NCI-H345 (cell line): Measurements from ENCODE around the gene ATXN1.

ENCODE experiments used
- DNase-seq: peaks from one replicate; lab custom pipeline; 2025; lab: John Stamatoyannopoulos, UW

ATXN1 gene

DNA sequence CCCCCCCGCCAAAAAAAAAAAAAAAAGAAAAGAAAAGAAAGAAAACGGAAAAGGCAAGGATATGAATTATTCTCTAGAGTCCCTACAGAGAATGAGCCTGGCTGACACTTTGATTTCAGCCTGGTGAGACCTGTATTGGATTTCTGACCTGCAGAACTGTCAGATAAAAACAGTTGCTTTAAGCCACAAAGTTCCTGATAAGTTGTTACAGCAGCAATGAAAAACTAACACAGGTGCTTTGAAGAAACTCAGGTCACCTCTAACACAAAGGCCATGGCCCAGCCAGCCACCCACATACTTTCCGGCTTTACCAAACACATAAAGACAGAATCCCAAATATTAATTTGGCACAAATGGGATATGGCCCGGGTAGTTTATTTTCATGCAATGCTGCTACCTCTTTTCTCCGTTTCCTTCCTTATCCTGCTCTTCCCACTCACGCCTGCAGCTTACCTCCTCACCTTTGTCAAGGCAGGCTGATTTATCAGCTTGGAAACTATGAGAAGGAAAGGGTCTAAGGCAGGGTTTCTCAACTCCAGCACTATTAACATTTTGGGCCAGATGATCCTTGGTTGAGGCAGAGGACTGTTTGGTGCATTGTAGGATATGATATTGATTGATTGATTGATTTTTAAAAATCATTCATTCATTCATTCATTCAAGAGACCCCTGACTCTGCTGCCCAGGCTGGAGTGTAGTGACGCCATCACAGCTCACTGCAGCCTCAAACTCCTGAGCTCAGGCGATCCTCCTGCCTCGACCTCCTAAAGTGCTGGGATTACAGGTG, 88.1 kb downstream of the ATXN1 start:
- no peak for DNase-seq

DNA sequence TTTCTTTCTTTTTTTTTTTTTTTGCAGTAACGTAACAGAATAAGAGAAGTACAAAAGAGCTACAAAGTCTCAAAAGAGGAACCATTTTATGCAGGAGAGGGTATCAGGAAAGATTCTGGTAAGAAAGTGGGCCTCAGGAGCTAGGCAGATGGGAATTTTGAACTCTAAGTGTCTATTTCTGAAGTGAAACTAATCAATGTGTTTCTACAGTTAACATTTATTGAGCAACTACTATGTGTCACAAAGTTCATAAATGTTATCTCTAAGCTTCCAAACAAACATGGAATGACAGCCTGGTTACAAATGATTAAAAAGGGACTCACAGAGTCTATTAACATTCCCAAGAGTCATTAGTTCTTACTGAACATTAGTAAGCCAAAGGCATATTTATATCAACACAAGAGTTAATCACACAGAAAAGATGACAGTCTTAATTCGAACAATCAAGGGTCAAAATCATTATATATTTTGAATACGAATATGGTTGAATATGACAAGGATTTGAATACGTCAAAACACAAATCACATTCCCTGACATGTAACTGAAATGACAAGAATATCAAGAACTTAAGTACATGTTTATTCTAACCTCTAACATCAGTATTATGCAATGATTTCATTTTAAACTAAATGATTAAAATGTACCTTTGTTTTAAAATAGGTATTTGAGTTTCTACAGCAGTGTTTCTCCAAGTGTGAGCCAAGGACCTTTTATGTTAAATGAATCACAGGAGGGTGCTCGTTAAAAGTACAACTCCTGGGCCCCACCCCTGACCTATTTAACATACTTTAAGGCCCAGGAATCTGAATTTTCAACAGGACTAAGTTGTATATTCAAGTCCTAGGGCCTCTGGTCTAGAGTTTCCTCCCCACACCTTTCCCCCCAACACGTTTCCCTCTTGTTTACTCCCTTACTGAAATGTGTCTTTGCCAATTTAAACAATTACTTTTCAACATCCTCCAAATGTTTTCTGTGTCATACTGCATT, 89.7 kb downstream of the ATXN1 start:
- DNase-seq, result no peak

DNA sequence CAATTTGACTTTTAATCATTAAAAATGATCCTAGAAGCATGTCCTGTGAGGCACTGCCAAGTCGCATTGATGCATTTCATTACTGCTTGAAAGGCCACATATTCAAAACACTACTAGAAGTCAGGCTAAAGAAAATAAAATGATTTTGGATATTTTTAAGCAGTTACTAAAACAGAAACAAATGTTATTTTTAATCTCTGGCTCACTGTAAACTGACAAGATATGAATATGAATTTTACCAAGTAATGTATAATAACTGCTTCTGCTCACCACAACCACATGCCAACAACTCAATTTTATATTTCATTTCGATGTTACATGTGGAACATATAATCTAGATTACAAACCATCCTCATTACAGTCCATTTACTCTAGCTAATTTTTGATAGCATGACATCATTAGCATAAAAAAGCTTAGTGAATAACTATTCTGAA, 90.6 kb downstream of the ATXN1 start:
- no peak for DNase-seq

DNA sequence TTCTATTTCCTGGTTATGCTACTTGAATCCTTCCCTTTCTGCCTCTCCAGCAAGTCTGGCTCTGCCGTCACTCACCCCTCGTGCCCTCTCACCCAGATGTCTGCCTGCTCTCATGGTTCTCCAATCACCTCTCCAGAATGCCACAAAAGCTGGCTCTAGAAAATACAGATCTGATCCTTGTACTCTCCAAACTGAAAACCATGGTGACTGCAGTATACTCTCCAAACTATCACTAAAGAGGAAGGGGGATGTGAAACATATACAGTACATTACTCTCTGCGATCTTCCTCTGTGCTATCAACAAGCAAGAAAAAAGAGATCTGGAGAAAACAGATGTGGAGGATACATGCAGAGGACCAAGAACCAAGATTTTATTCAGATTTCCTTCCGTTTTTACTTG, 91.1 kb downstream of the ATXN1 start:
- no peak for DNase-seq

DNA sequence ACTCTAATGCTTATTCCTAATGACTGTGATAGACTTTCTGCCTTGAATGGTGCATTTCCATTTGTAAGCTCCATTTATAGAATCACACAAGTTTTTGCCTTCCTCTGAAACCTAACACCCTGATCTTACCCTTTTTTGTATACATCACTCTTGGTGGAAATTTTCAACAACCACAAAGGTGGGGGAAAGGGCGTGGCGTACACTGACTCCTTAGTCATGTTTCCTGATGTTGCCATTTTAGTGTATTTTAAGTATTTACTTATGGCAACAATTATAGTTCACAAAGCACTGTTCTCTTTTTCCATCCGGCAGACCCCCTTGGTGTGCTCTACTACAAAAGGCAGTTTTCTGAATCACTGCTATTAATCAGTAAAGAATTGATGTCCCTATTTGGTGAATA, 92.0 kb downstream of the ATXN1 start:
- no peak for DNase-seq

DNA sequence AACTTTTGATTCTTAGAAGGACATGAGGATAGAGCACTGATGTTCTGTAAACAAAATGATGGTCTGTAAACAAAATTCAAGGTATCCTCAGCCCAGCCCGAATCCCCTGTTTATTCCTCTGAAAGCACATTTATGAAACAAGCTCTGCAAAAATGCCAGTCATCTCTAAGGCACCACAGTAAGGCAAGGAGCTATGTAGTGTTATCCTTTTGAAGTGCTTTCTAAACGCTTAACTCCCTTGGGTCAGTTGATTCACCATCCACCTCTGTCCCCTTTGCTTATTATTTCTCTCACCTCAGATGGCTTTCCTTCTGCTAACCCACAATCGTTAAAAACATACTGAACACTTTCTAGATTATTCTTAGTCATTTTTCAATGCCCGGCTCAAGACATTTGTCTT, 93.8 kb downstream of the ATXN1 start:
- DNase-seq, result no peak

DNA sequence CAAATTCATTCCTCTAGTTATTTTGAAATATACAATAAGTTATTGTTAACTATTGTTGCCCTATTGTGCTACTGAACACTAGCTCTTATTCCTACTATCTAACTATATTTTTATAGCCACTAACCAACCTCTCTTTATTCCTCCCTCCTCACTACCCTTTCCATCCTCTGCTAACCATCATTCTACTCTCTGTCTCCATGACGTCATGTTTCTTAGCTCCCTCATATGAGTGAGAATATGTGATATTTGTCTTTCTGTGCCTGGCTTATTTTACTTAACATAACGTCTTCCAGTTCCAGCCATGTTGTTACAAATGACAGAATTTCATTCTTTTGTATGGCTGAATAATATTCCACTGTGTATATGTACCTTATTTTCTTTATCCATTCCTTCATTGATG, 95.3 kb downstream of the ATXN1 start:
- DNase-seq, result no peak

DNA sequence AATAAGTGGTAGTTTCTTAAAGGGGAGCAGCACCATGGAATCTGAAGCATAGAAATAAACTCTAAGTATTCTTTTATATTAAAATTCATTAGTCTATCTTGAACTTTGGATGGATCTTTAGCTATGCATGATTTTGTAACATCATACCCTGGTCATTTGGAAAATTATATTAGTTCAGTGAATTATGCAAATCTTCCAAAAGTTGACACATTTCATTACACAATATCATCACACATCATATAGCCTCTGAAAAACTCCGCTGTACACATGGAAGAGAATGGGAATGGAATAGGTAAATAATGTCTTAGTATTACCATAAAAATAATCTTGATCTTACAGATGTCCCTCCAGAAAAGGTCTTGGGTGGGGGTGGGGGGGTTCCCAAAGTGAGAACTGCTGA, 96.1 kb downstream of the ATXN1 start:
- no peak for DNase-seq

DNA sequence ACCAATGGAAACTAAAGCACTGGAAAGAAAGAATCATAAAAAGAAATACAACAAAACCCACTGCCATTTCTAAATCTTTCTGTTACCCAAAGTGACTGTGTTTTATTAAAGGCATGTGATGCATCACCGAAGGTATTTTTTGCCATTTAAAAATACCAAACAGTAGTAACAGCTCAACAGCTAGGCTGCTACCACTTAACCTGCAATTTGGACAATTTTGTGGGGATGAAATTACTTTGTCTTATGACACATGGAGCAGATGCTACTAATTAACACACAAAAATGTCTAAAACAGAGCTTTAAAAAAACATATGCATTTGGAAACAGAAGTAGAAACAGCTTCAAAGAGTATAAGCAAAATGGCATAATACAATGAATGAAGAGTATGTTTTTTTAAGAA, 97.4 kb downstream of the ATXN1 start:
- DNase-seq, result no peak

DNA sequence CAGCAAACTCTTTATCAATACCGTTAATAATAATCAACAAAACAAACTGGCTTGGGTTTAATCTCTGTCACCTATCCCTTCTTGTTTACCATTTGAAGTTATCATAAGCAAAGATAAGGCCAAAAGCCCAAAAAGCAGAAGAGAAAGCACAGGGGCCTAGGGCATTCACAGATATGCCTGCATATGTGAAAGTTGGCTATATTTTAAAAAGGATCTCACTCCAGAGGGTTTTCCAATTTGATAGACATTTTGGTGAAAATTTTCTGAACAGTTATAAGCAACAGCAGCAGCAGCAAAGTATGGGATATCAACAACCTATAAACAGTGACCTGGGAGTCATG, 101.1 kb downstream of the ATXN1 start:
- DNase-seq, result no peak

DNA sequence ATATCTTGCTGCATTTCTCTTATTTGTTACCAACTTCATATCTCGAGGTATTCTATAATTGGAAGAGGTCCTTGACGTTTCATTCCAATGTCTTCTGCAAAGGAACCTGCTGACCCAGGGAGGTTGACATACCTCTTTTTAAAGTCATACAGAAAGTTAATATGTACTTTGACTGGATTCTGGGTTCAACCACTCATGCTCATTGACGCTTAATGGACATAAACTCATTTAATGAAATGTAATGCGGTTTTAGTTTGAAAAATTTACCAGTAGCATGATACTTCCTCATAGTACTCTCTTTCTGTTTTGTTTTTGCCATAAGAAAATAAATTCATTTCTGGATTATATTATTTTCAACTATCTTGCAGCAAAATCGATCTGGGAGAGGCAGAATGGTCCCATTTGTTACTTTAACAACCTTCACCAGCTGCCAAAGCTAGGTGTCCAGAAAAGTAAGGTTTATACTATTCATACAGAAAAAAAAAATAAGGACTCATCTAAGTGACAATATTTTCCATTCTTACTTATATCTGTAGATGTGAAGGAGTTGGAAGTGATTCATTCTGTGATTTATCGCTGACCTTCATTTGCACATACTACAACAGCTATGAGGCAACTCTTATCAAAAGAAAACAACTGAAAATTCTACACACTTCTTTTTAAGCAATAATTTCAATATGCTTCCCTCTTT, 101.6 kb downstream of the ATXN1 start:
- DNase-seq, result no peak

DNA sequence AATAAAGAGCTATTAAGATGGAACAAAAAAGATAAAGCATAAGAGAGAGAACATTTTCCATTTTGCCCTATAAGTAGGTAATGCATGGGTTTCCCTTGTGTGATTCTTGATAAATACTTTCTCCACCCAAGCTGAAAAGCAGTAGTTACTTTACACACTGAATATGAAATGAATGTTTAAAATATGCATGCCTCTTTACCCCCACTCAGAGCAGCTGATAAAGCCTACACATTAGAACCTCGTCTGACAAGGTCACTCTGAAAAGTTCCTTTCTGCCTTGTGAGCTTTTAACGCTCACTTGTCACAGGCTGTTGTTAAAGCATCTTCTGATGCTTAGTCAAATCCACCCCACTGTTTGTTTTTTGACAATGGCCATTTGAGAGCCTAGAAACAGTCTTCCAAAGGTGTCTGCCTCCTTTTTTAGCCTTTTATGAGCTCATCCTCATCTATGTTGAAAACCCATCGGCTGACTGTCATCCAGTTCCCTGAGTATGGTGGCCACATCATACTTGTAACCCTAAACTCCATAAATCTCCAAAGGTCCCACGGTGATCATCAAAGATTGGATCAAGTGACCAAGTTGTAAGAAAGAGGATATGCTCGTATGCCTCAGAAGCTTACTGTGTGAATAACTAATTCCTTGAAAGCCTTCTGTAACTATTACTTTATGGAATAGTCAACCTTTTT, 102.8 kb downstream of the ATXN1 start:
- DNase-seq, result no peak

DNA sequence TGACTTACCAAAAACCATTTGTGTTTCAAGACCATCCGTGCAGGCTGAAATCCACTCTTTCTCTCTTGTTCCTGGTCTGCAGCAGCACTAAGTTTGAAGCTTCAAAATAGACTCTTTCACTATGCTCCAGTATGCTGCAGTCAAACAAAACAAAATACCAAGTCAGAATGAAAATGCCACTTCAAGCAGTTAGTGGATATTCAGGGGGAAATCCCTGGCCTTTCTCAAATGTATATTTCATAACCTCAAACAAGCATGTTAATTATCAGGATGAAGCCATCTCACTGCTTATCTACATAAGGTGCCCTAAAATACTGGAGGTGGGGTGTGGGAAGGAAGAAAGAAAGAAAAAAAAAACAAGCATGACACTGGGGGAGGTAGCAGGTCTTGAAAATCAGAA, 103.5 kb downstream of the ATXN1 start:
- DNase-seq, result no peak

DNA sequence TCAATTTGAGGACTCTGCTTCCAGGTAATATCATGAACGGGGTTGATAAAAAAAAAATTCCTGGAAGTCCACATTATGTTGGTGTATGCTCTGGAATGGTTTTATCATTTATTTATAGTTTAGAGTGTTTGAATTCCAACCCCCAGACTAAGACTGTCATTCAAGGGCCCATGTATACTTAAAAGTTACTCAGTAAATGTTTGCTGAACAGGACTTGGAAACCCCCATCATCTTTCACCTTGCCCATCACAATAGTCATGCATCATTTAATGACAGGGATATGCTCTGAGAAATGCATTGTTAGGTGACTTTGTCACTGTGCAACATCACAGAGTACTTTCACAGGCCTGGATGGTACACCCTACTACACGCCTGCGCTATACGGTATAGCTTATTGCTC, 104.8 kb downstream of the ATXN1 start:
- no peak for DNase-seq

DNA sequence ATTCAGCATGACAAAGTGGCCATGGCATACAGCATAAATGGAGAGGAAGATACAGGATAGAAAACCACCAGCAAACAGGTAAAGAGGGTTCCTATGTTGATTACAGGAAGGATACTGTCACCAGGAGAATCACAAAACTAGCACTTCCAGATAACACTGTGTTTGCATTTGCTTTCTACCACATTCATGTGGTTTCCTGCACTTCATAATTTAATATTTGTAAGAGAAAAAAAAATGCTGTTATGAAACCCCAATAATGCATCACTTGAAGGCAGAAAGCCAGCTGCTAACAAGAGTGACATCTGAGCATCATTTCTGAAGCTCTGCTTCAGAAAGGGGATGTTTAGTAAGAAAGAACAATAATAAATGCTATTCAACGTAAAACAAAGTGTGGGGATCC, 106.6 kb downstream of the ATXN1 start:
- no peak for DNase-seq

DNA sequence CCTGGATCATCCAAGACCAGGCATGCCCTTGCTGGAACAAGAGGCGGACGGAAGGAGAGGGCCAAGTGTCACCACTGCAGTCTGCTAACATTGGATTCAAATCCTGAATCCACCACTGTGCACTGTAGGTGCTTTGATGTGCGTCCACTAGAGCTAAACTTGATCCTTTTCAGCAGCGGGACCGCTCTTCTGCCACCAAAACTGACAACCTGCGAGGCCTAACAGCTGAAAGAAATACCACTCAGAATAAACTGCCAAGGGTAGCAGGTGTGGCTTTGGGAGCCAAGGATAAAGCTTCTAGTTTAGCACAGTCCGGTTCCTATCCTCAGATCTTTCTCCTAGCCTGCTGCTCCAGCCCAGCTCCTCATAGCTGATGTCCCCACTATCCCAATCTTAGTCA, 108.0 kb downstream of the ATXN1 start:
- no peak for DNase-seq

DNA sequence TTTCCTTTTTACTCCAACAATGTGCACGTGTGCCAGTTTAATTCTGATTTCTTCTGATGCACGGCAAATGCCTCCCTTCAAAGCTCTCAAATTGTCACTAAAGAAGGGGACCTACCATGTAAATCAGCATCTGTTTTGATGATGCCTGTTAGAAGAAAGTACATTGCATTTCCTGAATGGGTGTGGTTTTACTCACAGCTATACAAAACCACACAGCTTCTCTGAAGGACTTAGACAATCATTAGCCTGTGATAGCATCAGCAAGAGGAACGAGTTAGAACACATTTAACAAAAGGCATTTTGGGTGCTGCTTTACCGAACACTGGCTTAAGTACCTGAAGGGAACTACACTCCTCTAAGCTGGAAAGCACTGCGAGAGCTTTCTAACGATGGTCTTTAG, 109.4 kb downstream of the ATXN1 start:
- DNase-seq, result no peak

DNA sequence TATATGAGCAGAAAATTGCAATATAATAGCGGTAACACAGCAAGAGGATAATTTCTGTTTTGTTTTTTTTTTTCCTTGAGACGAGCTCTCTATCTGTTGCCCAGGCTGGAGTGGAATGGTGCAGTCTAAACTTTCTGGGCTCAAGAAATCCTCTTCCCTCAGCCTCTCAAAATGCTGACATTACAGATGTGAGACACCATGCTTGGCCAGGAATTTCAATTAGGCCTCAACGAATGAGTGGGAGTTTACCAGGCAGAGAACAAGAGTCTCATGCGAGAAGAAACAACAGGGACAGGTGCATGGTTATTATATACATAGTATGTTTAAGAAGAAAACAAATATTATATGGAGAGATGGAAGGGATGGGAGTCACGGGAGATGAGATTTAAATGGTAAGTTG, 111.4 kb downstream of the ATXN1 start:
- no peak for DNase-seq

DNA sequence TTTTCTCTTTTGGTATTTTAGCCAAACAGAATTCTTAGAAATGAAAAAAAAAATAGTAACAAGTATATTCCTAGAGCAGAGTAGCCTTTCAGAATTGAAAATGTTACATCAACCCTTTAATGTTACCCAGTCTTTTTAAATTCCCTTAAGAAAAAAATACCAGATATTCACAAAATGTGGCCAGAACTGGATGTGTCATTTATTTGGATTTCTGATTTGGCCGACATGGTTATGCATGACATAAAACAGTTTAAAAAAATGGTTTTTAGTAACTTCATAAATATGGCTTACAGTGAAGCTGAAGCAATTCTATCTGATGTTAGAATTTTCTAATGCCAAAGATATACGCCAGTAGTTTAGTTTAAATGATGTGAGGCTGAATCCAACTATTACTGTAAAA, 112.0 kb downstream of the ATXN1 start:
- no peak for DNase-seq

DNA sequence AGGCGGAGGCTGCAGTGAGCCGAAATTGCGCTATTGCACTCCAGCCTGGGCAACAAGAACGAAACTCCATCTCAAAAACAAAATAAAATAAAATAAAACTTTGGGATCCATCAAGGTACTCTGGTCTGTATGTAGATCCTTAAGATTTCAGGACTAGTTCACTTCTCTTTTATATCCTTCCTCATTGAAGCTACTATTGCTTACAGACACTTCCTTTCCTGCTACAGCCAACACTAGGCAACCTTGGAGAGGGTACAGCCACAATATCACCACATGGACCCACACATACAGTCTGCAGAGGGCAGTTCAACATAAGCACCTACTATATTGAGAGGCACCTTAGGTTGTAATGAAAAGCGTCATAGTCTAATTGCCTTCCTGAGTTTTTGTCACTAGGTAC, 113.3 kb downstream of the ATXN1 start:
- DNase-seq, result no peak

DNA sequence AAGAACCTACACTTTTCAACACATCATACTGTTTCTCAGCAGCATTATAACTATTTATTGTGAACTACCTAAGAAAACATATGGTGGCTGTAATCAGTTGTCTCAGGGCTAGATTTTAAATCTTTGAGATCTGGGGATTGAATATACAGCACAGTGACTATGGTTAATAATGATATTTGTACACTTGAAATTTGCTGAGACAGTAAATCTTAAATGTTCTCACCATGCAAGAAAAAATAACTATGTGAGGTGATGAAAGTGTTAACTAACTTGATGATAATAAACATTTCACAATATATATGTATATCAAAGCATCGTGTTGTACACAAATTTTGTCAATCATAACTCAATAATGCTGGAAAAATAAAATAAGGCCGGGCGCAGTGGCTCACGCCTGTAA, 113.8 kb downstream of the ATXN1 start:
- DNase-seq, result no peak
